ENCODE measurements around the gene PAX7.

PAX7 gene

DNA sequence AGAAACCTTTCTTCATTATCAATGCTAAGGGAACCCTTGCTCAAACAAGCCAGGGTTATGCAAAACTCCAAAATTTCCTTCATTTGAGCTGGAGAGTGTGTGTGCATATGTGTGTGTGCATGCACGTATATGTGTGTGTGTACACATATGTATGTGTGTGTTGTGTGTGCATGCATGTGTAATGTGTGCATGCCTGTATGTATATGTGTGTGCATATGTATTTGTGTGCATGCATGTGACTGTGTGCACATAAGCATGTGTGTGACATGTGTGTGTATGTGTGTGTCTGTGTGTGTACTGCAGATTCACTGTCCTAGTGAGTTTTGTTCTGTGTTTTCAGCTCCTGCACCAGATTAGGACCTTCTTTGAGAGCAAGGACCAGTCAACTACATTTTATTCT is 28.2 kb downstream of the PAX7 start:
- DNase-seq (ENCODE audit: low read depth in 1 of 2, low spot score in 1 of 2), result no peak
- H3K4me3 ChIP-seq (replicated peaks; ENCODE audit: insufficient read depth, low read length), result no peak overlapping the region
- peaks cover 13% of the 10 kb centered on the region for H3K27me3 ChIP-seq (ENCODE audit: insufficient read depth, poor library complexity, severe bottlenecking)
- no peak overlapping the region for H3K27ac ChIP-seq (replicated peaks)
- TF ChIP-seq REST (IDR thresholded peaks at IDR 0.05; ENCODE audit: insufficient replicate concordance, low read depth) (no peak), POLR2AphosphoS5 (IDR thresholded peaks at IDR 0.05; ENCODE audit: low read depth) (no peak), GABPA (IDR thresholded peaks at IDR 0.05; ENCODE audit: low read depth) (no peak), SPI1 (IDR thresholded peaks at IDR 0.05; ENCODE audit: borderline replicate concordance, low read depth) (no peak)
- TF ChIP-seq, protein P1, sequence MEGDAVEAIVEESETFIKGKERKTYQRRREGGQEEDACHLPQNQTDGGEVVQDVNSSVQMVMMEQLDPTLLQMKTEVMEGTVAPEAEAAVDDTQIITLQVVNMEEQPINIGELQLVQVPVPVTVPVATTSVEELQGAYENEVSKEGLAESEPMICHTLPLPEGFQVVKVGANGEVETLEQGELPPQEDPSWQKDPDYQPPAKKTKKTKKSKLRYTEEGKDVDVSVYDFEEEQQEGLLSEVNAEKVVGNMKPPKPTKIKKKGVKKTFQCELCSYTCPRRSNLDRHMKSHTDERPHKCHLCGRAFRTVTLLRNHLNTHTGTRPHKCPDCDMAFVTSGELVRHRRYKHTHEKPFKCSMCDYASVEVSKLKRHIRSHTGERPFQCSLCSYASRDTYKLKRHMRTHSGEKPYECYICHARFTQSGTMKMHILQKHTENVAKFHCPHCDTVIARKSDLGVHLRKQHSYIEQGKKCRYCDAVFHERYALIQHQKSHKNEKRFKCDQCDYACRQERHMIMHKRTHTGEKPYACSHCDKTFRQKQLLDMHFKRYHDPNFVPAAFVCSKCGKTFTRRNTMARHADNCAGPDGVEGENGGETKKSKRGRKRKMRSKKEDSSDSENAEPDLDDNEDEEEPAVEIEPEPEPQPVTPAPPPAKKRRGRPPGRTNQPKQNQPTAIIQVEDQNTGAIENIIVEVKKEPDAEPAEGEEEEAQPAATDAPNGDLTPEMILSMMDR (IDR thresholded peaks at IDR 0.05; ENCODE audit: insufficient read depth, low read length), result no peak

- Histone ChIP-seq H3K27ac (replicated peaks) (no peak overlapping the region), H3K4me3 (replicated peaks; ENCODE audit: insufficient read depth, low read length) (no peak overlapping the region), H3K27me3 (ENCODE audit: insufficient read depth, poor library complexity, severe bottlenecking) (peaks cover 4% of the 10 kb centered on the region)
- no peak for TF ChIP-seq REST (IDR thresholded peaks at IDR 0.05; ENCODE audit: insufficient replicate concordance, low read depth)
- TF ChIP-seq, protein P1 (IDR thresholded peaks at IDR 0.05; ENCODE audit: insufficient read depth, low read length), result no peak
- TF ChIP-seq GABPA (IDR thresholded peaks at IDR 0.05; ENCODE audit: low read depth), result no peak
- TF ChIP-seq SPI1 (IDR thresholded peaks at IDR 0.05; ENCODE audit: borderline replicate concordance, low read depth), result no peak
- no peak for TF ChIP-seq POLR2AphosphoS5 (IDR thresholded peaks at IDR 0.05; ENCODE audit: low read depth)
- DNase-seq (ENCODE audit: low read depth in 1 of 2, low spot score in 1 of 2), result no peak
These were observed 31.0 kb downstream of the PAX7 start for GRCh38 chr1:18661404-18662285.

GRCh38 chr1:18662286-18662639 is 31.6 kb downstream of the PAX7 start:
- peaks cover under 1% of the 10 kb centered on the region for H3K27me3 ChIP-seq (ENCODE audit: insufficient read depth, poor library complexity, severe bottlenecking)
- TF ChIP-seq GABPA (IDR thresholded peaks at IDR 0.05; ENCODE audit: low read depth), result no peak
- TF ChIP-seq, protein P1 (IDR thresholded peaks at IDR 0.05; ENCODE audit: insufficient read depth, low read length), result no peak
- TF ChIP-seq SPI1 (IDR thresholded peaks at IDR 0.05; ENCODE audit: borderline replicate concordance, low read depth), result no peak
- TF ChIP-seq REST (IDR thresholded peaks at IDR 0.05; ENCODE audit: insufficient replicate concordance, low read depth), result no peak
- no peak for TF ChIP-seq POLR2AphosphoS5 (IDR thresholded peaks at IDR 0.05; ENCODE audit: low read depth)
- H3K27ac ChIP-seq (replicated peaks), result no peak overlapping the region
- H3K4me3 ChIP-seq (replicated peaks; ENCODE audit: insufficient read depth, low read length), result no peak overlapping the region
- DNase-seq (ENCODE audit: low read depth in 1 of 2, low spot score in 1 of 2), result no peak

All from HL-60 (cell line).